CD4-positive, alpha-beta T cell (primary cell): Measurements from ENCODE around the gene LEF1. TPM values are rescaled to one million over a fixed set of nuclear protein-coding genes. Genes with fewer than 3 reads are reported as not detected.

Experiments
- ATAC-seq: fragments of 200-7000 bp; cut with Tn5 transposase; one replicate; pipeline ENCODE4 v1.10.0; 2022; ENCODE audit warnings: mild to moderate bottlenecking; ENCODE audit not compliant: poor library complexity
- CTCF ChIA-PET: fragments of 350-600 bp; sonication (Branson Sonifier 250); formaldehyde crosslinking; loops from one replicate; lab custom pipeline; 2021; ENCODE audit warnings: antibody characterized with exemption, inconsistent platforms; lab: Charles Lee
- POLR2A ChIA-PET: fragments of 350-600 bp; sonication (Branson Sonifier 250); formaldehyde crosslinking; loops from one replicate; lab custom pipeline; 2021; ENCODE audit warnings: antibody characterized with exemption, inconsistent platforms; lab: Charles Lee
- DNase-seq, 14 experiments: peaks; one replicate each; pipeline ENCODE4 v3.0.0-alpha.2; 2013 to 2020; ENCODE audit warnings: mixed read lengths in 2 of 14
- H3K27ac ChIP-seq, 2 donors: one replicate each; pipeline versions ENCODE4 v1.5.1 to v1.7.0; 2013; ENCODE audit warnings: low read length in 2 of 2, low read depth in 1 of 2, mild to moderate bottlenecking in 1 of 2
- H3K27me3 ChIP-seq, 2 experiments: 1 replicate in 1 of 2; 2 replicates in 1 of 2; pipeline versions ENCODE4 v1.6.1 to v1.7.0; 2013; ENCODE audit warnings: low read length in 2 of 2, control low read depth in 1 of 2, mild to moderate bottlenecking in 1 of 2, moderate library complexity in 1 of 2; ENCODE audit not compliant: insufficient read depth in 2 of 2, control insufficient read depth in 1 of 2
- H3K36me3 ChIP-seq: one replicate; pipeline ENCODE4 v1.6.1; 2013; ENCODE audit warnings: low read length, control low read depth; ENCODE audit not compliant: insufficient read depth
- H3K4me1 ChIP-seq: one replicate; pipeline ENCODE4 v1.6.1; 2013; ENCODE audit warnings: low read length, control low read depth; ENCODE audit not compliant: insufficient read depth
- H3K4me3 ChIP-seq: one replicate; pipeline ENCODE4 v1.5.1; 2013; ENCODE audit warnings: mild to moderate bottlenecking, low read length, moderate library complexity
- H3K9me3 ChIP-seq, 2 experiments: 1 replicate in 1 of 2; 2 replicates in 1 of 2; pipeline versions ENCODE4 v1.6.1 to v1.7.0; 2013; ENCODE audit warnings: low read length in 2 of 2, mild to moderate bottlenecking in 2 of 2, control low read depth in 1 of 2, moderate library complexity in 1 of 2; ENCODE audit not compliant: control insufficient read depth in 1 of 2, insufficient read depth in 1 of 2
- H3K27ac Mint-ChIP-seq: one replicate; pipeline ENCODE4 v1.8.0; 2020; ENCODE audit warnings: mixed read lengths
- H3K27me3 Mint-ChIP-seq: one replicate; pipeline ENCODE4 v1.8.0; 2021; ENCODE audit warnings: mixed read lengths
- H3K36me3 Mint-ChIP-seq: one replicate; pipeline ENCODE4 v1.8.0; 2021; ENCODE audit warnings: low read depth, mixed read lengths
- H3K4me1 Mint-ChIP-seq: one replicate; pipeline ENCODE4 v1.8.0; 2021; ENCODE audit warnings: low read depth, mixed read lengths
- H3K4me3 Mint-ChIP-seq: one replicate; pipeline ENCODE4 v1.8.0; 2020; ENCODE audit warnings: mild to moderate bottlenecking, mixed read lengths
- H3K9me3 Mint-ChIP-seq: one replicate; pipeline ENCODE4 v1.8.0; 2020; ENCODE audit warnings: mixed read lengths
- CTCF ChIP-seq: fragments of 200-600 bp; IDR thresholded peaks from one replicate; pipeline ENCODE4 v1.8.0; 2022; ENCODE audit warnings: antibody characterized with exemption, mild to moderate bottlenecking
- intact Hi-C, 2 experiments: fragments of 100-400 bp; cut with DNase I in 1 of 2; cut with micrococcal nuclease in 1 of 2; formaldehyde crosslinking; loops; one replicate each; pipeline versions ENCODE4 v1.15.1 to v1.9.0; 2023 to 2025; cut with DNase I, micrococcal nuclease
- total RNA-seq, 174 experiments: library from RNA in 2 of 174; stranded (reverse) in 2 of 174; gene quantifications; one replicate each; pipeline ENCODE4 v1.2.3 and lab custom pipeline; 2021 to 2026

Gene LEF1
- total RNA-seq, 2 experiments from 2014 or later: 409 to 438 TPM

GRCh38 chr4:108008721-108009120 is 160.0 kb downstream of the LEF1 start:
- H3K4me3 Mint-ChIP-seq: no peak overlapping the region
- no peak for ATAC-seq
- intact Hi-C loops: no loop called here
- Histone ChIP-seq H3K4me3 (no peak overlapping the region), H3K27ac (no peak overlapping the region), H3K4me1 (peaks cover 15% of the 10 kb centered on the region), H3K27me3 (no peaks in the 10 kb centered on the region), H3K9me3 (no peaks in the 10 kb centered on the region), H3K36me3 (peaks cover 11% of the 10 kb centered on the region)
- H3K27me3 Mint-ChIP-seq: no peaks in the 10 kb centered on the region
- peaks cover 41% of the 10 kb centered on the region for H3K36me3 Mint-ChIP-seq
- H3K27ac Mint-ChIP-seq: no peak overlapping the region
- no peak for TF ChIP-seq CTCF
- no peaks in the 10 kb centered on the region for H3K9me3 Mint-ChIP-seq
- no peak for DNase-seq
- peaks cover 40% of the 10 kb centered on the region for H3K4me1 Mint-ChIP-seq
- CTCF ChIA-PET: interaction anchor here (1.1 kb wide), 1 partner anchor 10 kb away, joined by 4 read pairs; no protein-coding TSS in a partner anchor
- POLR2A ChIA-PET: no interaction called here

GRCh38 chr4:108007984-108008383 is 160.7 kb downstream of the LEF1 start:
- no peak for TF ChIP-seq CTCF
- H3K27me3 ChIP-seq: no peaks in the 10 kb centered on the region
- peaks cover 11% of the 10 kb centered on the region for H3K36me3 ChIP-seq
- H3K36me3 Mint-ChIP-seq: peaks cover 34% of the 10 kb centered on the region
- ChIA-PET CTCF (no interaction called here), POLR2A (no interaction called here)
- ATAC-seq (no peak), DNase-seq (no peak)
- peaks cover 16% of the 10 kb centered on the region for H3K4me1 ChIP-seq
- H3K4me1 Mint-ChIP-seq: peaks cover 47% of the 10 kb centered on the region
- H3K27ac ChIP-seq: no peak overlapping the region
- H3K4me3 ChIP-seq: no peak overlapping the region
- H3K9me3 Mint-ChIP-seq: no peaks in the 10 kb centered on the region
- no peak overlapping the region for H3K4me3 Mint-ChIP-seq
- intact Hi-C loops: no loop called here
- H3K9me3 ChIP-seq: no peaks in the 10 kb centered on the region
- H3K27me3 Mint-ChIP-seq: no peaks in the 10 kb centered on the region
- no peak overlapping the region for H3K27ac Mint-ChIP-seq

- CTCF ChIA-PET: interaction anchor here (1.0 to 1.2 kb wide), 2 partner anchors 9 to 12 kb away, joined by 3 to 4 read pairs; no protein-coding TSS in a partner anchor
- DNase-seq (no peak), ATAC-seq (no peak)
- peaks cover 5% of the 10 kb centered on the region for H3K36me3 ChIP-seq
- Mint-ChIP-seq H3K4me1 (peaks cover 61% of the 10 kb centered on the region), H3K27ac (no peak overlapping the region), H3K36me3 (peaks cover 18% of the 10 kb centered on the region), H3K9me3 (no peaks in the 10 kb centered on the region), H3K4me3 (no peak overlapping the region), H3K27me3 (no peaks in the 10 kb centered on the region)
- H3K4me1 ChIP-seq: peaks cover 16% of the 10 kb centered on the region
- H3K27me3 ChIP-seq: no peaks in the 10 kb centered on the region
- no peak for TF ChIP-seq CTCF
- no peak overlapping the region for H3K27ac ChIP-seq
- intact Hi-C loops: no loop called here
- POLR2A ChIA-PET: no interaction called here
- no peak overlapping the region for H3K4me3 ChIP-seq
- H3K9me3 ChIP-seq: no peaks in the 10 kb centered on the region
Measured at GRCh38 chr4:108006361-108006760, 162.4 kb downstream of the LEF1 start.
